Measurements from ENCODE around the gene PPP1R13B. TPM values are rescaled to one million over a fixed set of nuclear protein-coding genes. Genes with fewer than 3 reads are reported as not detected.

PPP1R13B gene
- total and polyA plus RNA-seq, 7 donors: 4.7 to 17.9 (median 13.3) TPM

DNA sequence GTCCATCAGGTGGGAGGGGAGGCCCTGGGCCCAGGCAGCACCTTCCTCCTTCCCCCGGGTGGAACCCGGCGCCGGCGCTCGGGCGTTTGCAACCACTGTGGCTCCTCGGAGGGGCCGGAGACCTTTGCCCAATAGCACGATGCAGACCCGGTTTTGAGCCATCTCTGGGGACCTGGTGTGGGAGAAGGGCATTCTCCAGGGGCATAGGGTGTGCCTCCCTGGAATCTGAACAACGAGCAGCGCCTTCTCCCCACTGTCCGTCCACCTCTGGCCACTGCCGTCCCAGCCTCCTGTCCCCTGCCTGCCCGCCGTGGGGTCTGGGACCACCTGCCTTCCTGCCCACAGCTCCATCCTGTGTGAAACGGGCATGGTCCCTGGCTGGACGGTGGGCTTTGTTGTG is 119.2 kb downstream of the PPP1R13B start:
- intact Hi-C loops (cut with DNase I): no loop called here
- Histone ChIP-seq H3K9me3 (no peaks in the 10 kb centered on the region), H3K27ac (peak overlapping the region; percentile 23), H3K4me1 (peaks cover 41% of the 10 kb centered on the region), H3K27me3 (ENCODE audit: insufficient read depth in 3 of 3, low read length in 2 of 3) (no peaks in the 10 kb centered on the region), H3K4me3 (no peak overlapping the region), H3K36me3 (ENCODE audit: insufficient read depth in 1 of 2, low read depth in 1 of 2) (peaks cover 0 to 55% of the 10 kb centered on the region in 2 donors)
- peak; percentile 9 to 23 for DNase-seq
- ATAC-seq: no peak
- WGBS, 3 donors: 88 to 93% (median 90%) methylated on average over 17 to 19 of the region's 19 CpGs
- TF ChIP-seq, protein P1, sequence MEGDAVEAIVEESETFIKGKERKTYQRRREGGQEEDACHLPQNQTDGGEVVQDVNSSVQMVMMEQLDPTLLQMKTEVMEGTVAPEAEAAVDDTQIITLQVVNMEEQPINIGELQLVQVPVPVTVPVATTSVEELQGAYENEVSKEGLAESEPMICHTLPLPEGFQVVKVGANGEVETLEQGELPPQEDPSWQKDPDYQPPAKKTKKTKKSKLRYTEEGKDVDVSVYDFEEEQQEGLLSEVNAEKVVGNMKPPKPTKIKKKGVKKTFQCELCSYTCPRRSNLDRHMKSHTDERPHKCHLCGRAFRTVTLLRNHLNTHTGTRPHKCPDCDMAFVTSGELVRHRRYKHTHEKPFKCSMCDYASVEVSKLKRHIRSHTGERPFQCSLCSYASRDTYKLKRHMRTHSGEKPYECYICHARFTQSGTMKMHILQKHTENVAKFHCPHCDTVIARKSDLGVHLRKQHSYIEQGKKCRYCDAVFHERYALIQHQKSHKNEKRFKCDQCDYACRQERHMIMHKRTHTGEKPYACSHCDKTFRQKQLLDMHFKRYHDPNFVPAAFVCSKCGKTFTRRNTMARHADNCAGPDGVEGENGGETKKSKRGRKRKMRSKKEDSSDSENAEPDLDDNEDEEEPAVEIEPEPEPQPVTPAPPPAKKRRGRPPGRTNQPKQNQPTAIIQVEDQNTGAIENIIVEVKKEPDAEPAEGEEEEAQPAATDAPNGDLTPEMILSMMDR (IDR thresholded peaks at IDR 0.05): no peak

DNA sequence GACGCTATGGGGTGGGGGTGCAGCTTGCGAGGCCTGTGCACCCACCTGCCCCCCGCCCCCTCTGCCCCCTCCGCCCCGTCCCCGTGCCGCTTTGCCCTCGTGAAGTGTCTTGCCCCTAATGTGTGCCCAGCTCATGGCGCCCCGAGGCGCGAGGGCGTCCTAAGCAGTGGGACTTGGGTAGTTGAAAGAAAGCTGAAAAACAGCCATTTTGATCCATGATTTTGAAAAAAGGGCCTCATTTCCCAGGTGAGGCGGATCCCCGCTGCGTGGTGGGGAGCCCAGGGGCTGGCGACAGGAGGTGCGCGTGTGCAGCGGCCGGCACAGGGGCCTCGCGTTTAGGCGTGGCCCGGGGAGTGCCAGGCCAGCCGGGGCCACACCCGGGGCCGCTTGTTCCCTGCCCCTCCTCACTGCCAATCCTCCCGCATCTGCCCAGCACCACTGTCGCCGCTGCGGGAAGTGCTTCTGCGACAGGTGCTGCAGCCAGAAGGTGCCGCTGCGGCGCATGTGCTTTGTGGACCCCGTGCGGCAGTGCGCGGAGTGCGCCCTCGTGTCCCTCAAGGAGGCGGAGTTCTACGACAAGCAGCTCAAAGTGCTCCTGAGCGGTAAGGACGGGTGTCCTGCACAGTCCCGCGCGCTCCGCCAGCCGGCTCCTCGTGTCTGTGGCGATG is 119.9 kb downstream of the PPP1R13B start:
- no peak for ATAC-seq
- TF ChIP-seq, protein P1 (IDR thresholded peaks at IDR 0.05): no peak
- H3K4me3 ChIP-seq: no peak overlapping the region
- no peak overlapping the region for H3K27ac ChIP-seq
- WGBS, 3 donors: 83 to 89% (median 87%) methylated on average over 51 to 53 of the region's 53 CpGs
- no peaks in the 10 kb centered on the region for H3K9me3 ChIP-seq
- intact Hi-C loops (cut with DNase I): no loop called here
- peaks cover 45% of the 10 kb centered on the region for H3K4me1 ChIP-seq
- no peaks in the 10 kb centered on the region for H3K27me3 ChIP-seq (ENCODE audit: insufficient read depth in 3 of 3, low read length in 2 of 3)
- H3K36me3 ChIP-seq (ENCODE audit: insufficient read depth in 1 of 2, low read depth in 1 of 2): peaks cover 0 to 48% of the 10 kb centered on the region in 2 donors
- peak; percentile 3 to 50 for DNase-seq

DNA sequence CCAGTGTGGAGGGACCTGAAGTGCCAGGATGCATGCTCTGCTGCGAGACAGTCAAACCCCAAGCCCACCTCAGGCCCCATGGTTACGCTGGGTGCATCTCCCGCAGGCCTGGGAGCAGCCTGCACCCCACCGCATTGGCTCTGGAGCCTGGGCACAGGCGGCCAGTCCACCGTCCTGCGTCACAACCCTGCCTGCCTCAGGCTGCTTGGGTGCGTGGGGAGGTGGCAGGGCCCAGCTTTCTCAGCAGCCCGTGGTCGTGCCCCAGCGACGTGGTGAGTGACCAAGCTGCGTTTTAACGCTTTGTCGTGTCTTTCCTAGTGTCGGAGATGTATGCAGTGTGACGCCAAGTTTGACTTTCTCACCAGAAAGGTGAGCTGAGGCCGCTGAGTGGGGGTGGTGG is 120.9 kb downstream of the PPP1R13B start:
- ATAC-seq (no peak), DNase-seq (peak in 1 of 2 donors; percentile 35)
- Histone ChIP-seq H3K27me3 (ENCODE audit: insufficient read depth in 3 of 3, low read length in 2 of 3) (no peaks in the 10 kb centered on the region), H3K27ac (no peak overlapping the region), H3K4me3 (no peak overlapping the region), H3K9me3 (no peaks in the 10 kb centered on the region), H3K4me1 (peaks cover 50% of the 10 kb centered on the region), H3K36me3 (ENCODE audit: insufficient read depth in 1 of 2, low read depth in 1 of 2) (peaks cover 0 to 39% of the 10 kb centered on the region in 2 donors)
- WGBS, 3 donors: 92 to 95% (median 94%) methylated on average over 18 of the region's 18 CpGs
- TF ChIP-seq, protein P1 (IDR thresholded peaks at IDR 0.05): no peak
- intact Hi-C loops (cut with DNase I): no loop called here

DNA sequence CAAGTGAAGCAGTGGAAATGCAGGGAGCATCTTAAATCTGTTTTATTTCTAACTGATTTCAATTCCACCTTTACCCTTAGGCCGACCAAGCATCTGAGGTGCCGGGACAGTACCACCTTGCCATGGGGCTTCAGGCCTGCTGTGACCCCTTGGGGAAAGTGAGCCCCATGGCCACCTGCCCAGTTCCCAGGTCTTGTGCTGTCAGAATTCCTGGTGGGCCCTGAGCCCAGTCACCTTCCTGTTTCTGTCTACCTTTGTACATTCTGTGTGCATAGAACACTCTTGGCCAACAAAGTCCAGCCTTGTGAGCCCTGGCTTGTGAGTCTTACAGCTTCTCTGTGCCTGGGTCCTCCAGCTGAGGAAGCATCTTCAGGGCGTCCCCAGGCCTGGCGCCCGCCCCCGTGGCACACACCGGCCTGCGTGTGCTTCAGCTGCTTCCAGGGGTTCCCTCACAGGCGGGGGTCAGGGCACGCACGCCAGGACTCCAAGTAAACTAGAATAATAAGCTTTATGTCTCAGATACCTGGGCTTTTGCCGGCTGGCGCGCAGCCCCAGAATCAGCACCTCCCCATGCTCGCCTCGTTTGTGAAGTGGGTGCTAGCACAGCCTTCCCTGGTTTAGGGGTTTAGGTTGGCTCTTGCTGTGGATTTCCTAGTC is 121.5 kb downstream of the PPP1R13B start:
- DNase-seq (no peak), ATAC-seq (no peak)
- no peaks in the 10 kb centered on the region for H3K27me3 ChIP-seq (ENCODE audit: insufficient read depth in 3 of 3, low read length in 2 of 3)
- TF ChIP-seq, protein P1 (IDR thresholded peaks at IDR 0.05): no peak
- H3K27ac ChIP-seq: no peak overlapping the region
- peaks cover 54% of the 10 kb centered on the region for H3K4me1 ChIP-seq
- H3K4me3 ChIP-seq: no peak overlapping the region
- WGBS, 3 donors: 86 to 94% (median 87%) methylated on average over 16 of the region's 16 CpGs
- H3K9me3 ChIP-seq: no peaks in the 10 kb centered on the region
- intact Hi-C loops (cut with DNase I): no loop called here
- H3K36me3 ChIP-seq (ENCODE audit: insufficient read depth in 1 of 2, low read depth in 1 of 2): peaks cover 0 to 38% of the 10 kb centered on the region in 2 donors
